Left lobe of liver (tissue), 2 donors: Measurements from ENCODE around the gene ANGPTL7. TPM values are rescaled to one million over a fixed set of nuclear protein-coding genes. Genes with fewer than 3 reads are reported as not detected.
"Not testable (repeated sequence)": the region's sequence is repeated elsewhere in the genome, so short reads cannot be mapped to it uniquely, and the experiment has no call there.

Source experiments
- ATAC-seq: fragments of 200-7000 bp; cut with Tn5 transposase; one replicate; pipeline ENCODE4 v1.9.1; 2020; ENCODE audit warnings: mild to moderate bottlenecking, moderate library complexity
- DNase-seq: peaks from one replicate; pipeline ENCODE4 v3.0.0-alpha.2; 2020; ENCODE audit warnings: low spot score
- total RNA-seq: library from RNA; stranded (reverse); gene quantifications from one replicate; pipeline ENCODE4 v1.2.1, GENCODE V29; 2021
- donor health status: DM: no; HTN: no; CAD: no; lungs with moderate emphysema.
- donor health status: DM: no; HTN: yes; CAD: no.

ANGPTL7 gene
- not detected for total RNA-seq

DNA sequence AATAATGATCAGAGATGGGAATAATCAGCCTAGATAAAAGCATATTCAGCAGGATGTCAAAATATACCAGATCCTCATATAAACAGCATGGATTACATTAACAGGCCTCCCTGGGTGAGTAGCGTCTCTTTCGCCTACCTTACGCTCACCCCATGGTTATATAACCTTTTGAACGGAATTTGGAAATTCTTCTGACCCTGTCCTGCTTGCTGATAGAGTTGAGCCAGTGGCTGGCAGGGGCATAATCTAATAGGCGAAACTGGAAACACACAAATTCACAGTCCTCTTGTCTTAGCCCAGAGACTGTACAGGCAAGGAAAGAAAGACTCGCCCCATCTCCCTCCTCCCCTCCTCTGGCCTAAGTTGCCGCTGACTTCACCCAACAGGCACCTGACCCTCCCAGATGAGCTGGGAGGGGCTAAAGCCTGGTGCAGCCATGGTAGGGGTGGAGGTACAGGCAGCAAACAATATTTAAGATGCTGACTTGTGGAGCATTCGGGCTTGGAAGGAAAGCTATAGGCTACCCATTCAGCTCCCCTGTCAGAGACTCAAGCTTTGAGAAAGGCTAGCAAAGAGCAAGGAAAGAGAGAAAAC lies at the start of gene ANGPTL7:
Gene ANGPTL7 (plus strand): TSS at position 498 of the 594 bp plus-strand sequence. CDS start 225 bp downstream, outside the sequence.
- DNase-seq (peak; percentile 59), ATAC-seq (peak; percentile 88)

- DNase-seq, result no peak
- no peak for ATAC-seq
Observed at GRCh38 chr1:11142618-11143391, 46.4 kb upstream of the ANGPTL7 start.

DNA sequence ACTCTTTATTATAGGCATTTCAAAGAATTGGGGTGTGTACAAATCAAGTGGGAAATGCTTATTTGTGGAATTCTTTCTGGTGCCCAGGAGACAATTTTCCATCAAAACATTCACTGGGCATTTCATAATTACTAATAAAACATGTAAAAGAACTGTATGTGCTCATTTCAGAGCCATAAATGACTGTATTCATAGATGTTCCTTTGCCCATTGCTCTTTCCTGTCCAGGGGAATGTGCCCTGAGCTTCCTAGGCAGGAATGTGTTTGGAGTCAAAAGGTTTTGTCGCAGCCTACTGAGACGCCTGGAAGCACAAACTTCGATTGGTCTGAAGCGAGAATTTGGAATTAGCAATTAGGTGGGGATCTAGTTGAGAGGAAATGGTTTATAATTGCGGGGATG lies 45.8 kb upstream of the ANGPTL7 start:
- DNase-seq, result no peak
- ATAC-seq, result no peak

DNA sequence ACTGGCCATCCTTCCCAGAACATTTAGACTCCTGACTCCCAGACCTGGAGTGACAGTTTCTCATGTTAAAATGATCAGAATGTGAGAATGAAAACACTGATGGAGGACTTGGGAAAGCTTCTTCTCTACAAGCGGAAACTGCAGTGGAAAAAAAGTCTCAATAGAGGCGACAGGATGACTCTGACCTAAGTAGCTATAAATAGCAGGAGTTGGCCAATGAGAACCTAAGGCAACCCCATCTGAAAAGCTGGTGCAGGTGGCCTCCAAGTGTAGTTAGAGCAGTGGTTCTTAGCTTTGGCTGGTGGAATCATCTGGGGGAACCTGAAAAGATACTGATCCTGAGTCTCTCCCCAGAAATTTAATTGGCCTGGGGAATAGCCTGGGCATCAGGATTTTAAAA lies 45.2 kb upstream of the ANGPTL7 start:
- DNase-seq (no peak), ATAC-seq (no peak)

- no peak for ATAC-seq
- no peak for DNase-seq
Observed at GRCh38 chr1:11144570-11145256, 44.4 kb upstream of the ANGPTL7 start.

DNA sequence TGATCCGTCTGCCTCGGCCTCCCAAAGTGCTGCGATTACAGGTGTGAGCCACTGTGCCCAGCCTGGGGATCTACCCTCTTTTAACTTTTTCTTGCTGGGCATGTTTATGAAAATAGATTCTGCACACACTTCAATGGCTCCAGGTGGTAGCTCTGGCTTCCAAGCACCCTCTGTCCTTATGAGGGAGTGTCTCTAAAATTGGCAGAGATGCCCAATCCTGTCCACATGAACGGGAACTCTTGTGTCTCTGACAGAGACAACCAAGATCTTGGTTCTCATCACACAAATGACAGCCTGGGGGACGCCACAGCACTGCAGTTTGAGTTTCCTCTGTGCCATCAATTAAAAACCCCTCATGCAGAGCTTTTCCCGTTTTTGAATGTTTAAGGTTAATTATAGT lies 43.4 kb upstream of the ANGPTL7 start:
- DNase-seq (no peak), ATAC-seq (no peak)

DNA sequence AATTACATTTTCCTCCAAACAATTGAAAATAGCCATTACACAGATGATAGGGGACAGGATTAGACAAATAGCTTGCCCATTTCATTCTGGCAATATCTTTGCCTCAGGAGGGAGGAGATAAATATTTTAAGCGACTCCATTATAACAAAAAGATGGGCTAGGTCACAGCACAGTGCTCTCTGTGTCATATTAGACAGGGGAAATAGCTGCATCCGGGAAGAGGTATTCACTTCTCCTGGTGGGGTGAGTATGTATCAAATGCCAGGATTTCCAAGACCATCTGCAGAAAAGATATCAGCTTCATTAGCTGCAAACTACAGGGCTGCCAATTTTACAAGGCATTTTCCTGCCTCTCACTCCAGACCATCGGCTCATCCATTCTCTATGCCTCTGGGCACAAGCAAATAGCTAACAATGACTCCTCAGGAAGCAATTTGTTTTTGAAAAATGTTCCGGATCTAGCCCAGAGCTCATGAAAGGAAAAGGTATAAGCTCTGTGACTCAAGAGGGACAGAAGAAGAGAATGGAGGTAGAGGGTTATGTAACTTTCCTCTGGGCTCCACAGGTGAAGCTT lies 41.9 kb upstream of the ANGPTL7 start:
- ATAC-seq, result no peak
- no peak for DNase-seq

- ATAC-seq (no peak), DNase-seq (no peak)
Observed at GRCh38 chr1:11150326-11150725, 38.8 kb upstream of the ANGPTL7 start.

DNA sequence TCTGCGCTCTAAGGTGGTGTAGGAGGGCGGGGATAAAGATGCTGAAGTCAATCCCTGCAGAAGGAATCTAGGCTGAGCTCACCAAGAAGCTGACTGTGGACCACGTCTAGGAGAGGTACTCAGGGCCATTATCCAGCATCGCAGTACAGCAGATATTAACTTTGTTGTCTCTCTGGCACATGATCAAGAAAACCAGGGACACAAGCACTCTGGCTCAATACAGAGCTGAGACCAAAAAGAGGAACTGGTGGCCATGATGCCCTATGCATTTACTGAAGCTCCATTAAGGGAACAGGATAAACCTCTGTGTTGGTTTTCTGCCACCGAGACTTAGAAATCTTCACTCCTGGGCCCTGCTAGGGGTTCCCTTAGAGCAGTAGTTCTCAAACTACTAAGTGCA lies 38.0 kb upstream of the ANGPTL7 start:
- DNase-seq (no peak), ATAC-seq (peak; percentile 26)

DNA sequence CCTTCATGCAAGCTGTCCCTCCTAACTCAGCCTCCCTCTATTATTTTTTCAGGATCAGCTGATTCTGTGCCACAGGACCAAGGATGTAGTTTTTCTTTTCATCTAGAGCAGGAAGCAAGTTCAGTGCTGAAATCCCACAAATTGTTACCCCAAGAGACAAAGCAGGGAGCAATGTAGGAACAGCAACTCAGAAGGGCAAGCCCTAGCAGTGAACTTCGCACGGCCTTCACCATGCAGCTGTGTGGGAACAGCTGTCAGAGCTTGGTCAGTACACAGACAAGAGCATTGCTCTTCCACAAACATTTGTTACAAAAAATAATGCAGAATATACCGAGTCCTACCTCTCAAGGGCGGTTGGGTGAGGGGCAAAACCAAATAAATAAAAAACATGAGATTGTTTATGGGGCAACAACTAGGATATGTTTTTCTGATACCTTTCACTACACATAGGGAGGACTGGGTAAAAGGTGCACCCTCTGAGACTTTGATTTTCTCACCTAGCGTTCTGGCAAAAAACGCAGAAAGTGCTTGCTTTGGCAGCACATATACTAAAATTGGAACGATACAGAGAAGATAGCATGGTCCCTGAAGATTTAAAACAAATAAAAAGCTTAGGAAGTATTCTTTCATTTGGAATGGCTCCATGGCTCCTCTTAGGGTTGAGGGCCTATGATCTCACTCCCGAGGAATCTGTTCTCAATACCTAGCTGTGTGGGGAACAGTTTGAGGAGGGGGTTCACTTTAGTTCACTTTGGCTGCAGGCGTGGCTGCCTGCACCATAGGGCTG lies 37.1 kb upstream of the ANGPTL7 start:
- DNase-seq, result peak; percentile 72
- ATAC-seq, result peak; percentile 79

- no peak for DNase-seq
- peak; percentile 65 for ATAC-seq
Observed at GRCh38 chr1:11152755-11153154, 36.4 kb upstream of the ANGPTL7 start.

DNA sequence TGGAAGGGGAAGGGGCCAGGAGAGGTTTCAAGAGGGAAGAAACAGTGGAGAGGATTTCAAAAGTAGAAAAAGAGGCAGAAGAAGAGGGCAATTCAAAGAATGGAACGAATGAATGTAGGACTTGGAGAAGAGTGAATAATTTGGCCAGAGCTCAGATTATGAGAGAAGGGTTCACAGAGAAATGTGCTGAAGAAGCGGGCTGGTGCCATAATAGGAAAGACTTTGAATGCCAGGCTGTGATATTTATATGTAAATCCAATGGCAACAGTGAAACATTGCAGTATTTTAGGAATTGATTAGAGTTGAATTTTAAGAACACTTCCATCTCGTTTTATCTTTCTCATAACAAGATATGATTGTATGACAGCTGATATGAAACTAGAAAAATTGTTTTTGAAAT lies 36.0 kb upstream of the ANGPTL7 start:
- ATAC-seq, result no peak
- no peak for DNase-seq

GRCh38 chr1:11156441-11156840 lies 32.7 kb upstream of the ANGPTL7 start:
- no peak for ATAC-seq

DNA sequence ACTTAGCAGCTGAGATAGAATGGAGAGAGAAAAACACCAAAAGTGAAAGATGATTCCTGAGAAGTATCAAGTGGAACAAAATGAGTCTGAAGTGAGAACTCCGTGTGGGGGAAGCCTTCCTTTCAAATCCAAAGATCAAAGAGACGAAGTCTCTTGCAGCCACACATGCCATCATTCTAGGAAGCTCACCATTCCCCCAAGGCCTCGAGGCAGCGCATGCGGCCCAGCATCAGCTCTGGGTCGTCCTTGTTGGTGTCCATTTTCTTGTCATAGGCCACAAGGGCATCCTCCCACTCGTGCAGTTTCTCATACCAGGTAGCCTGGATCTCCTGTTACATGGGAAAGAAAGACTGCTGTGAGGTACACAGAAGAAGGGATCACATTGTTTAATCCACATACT lies 32.2 kb upstream of the ANGPTL7 start:
- DNase-seq, result no peak
- no peak for ATAC-seq

More at GRCh38 chr1:11156441-11156840, 32.7 kb upstream of the ANGPTL7 start:
- DNase-seq, result no peak

DNA sequence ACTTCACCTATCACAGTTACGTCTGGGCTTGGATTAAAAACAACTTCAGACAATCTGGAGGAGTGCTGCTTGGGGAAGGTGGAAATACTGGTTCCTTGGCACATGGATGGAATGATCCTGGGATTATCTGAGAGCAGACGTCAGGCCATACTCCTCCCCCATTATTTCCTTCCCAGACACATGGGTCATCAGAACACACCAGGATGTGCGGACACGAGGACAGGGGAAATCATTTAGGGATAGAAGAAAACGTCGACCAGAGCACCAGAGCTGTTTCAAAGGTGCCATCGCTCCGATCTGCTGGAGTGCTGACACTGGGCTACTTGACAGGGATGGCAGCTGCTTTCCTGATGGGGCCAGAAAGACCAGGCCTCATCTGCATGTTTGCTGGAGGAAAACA lies 31.8 kb upstream of the ANGPTL7 start:
- ATAC-seq (no peak), DNase-seq (no peak)

DNA sequence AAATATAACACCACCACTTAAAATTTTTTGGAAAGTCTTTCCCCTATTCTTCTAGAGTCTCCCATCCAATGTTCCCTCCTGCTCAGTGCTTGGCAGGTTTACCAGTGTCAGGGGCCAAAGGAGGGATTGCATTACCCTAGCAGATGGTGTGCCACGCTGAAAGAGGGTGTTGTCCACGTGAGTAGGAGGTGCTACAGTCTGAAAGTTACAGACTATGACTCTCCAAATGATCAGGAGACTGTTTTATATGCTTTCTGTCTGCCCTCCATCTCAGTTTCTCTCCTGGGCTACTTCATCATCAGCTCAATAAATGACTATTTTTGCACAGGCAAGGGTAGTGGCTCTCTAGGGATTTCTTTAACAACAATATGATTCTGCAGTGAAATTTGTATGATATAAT lies 31.3 kb upstream of the ANGPTL7 start:
- ATAC-seq (peak; percentile 87), DNase-seq (peak; percentile 92)

DNA sequence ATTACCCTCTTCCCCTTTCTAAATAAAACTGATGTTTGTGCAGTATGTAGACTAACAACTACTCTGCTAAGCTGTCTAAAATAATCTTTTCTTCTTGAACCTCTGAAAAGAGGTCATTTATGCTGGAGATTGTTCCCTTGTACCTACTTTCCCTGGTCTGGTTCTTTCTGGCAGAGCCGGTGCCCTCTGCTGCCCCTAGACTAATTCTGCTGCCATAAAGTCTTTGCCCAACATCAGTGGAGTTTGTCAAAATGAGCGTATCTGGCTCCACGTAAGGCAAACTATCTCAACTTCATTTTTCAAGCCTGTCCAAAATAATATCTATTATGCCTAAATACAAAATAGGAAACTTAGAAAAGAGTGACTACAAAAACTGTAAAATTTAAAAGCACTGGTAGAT lies 30.9 kb upstream of the ANGPTL7 start:
- DNase-seq (no peak), ATAC-seq (peak; percentile 81)

- ATAC-seq, result peak; percentile 24
Observed at GRCh38 chr1:11158720-11159321, 30.3 kb upstream of the ANGPTL7 start.

DNA sequence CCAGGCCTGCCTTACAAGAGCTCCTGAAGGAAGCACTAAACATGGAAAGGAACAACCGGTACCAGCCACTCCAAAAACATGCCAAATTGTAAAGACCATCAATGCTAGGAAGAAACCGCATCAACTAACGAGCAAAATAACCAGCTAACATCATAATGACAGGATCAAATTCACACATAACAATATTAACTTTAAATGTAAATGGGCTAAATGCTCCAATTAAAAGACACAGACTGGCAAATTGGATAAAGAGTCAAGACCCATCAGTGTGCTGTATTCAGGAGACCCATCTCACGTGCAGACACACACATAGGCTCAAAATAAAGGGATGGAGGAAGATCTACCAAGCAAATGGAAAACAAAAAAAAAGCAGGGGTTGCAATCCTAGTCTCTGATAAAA lies 26.4 kb upstream of the ANGPTL7 start:
- DNase-seq, ATAC-seq: not testable (repeated sequence)

More at GRCh38 chr1:11158720-11159321, 30.3 kb upstream of the ANGPTL7 start:
- no peak for DNase-seq

- DNase-seq, ATAC-seq: not testable (repeated sequence)
Observed at GRCh38 chr1:11166744-11167143, 22.4 kb upstream of the ANGPTL7 start.
